Lung (tissue), 12 donors: Measurements from ENCODE around the gene KRTAP4-8. TPM values are rescaled to one million over a fixed set of nuclear protein-coding genes. Genes with fewer than 3 reads are reported as not detected.

Source experiments
- ATAC-seq: fragments of 200-7000 bp; cut with Tn5 transposase; one replicate; pipeline ENCODE4 v1.9.1; 2020; ENCODE audit warnings: moderate number of reproducible peaks; ENCODE audit not compliant: insufficient read depth, low FRiP score
- DNase-seq, 3 donors: peaks; one replicate each; pipeline ENCODE4 v3.0.0-alpha.2; 2013 to 2017
- H3K27ac ChIP-seq, 2 donors: one replicate each; pipeline ENCODE4 v1.5.1; 2013; ENCODE audit warnings: mild to moderate bottlenecking in 2 of 2, moderate library complexity in 2 of 2, control low read depth in 1 of 2, inconsistent platforms in 1 of 2, low read depth in 1 of 2, low read length in 1 of 2
- H3K27me3 ChIP-seq, 3 donors: one replicate each; pipeline ENCODE4 v1.5.1; 2013; ENCODE audit warnings: low read length in 2 of 3; ENCODE audit not compliant: control insufficient read depth in 3 of 3, insufficient read depth in 3 of 3
- H3K36me3 ChIP-seq, 4 donors: one replicate each; pipeline ENCODE4 v1.5.1; 2013; ENCODE audit warnings: low read length in 4 of 4, mild to moderate bottlenecking in 1 of 4, moderate library complexity in 1 of 4; ENCODE audit not compliant: control insufficient read depth in 4 of 4, insufficient read depth in 4 of 4
- H3K4me1 ChIP-seq, 5 donors: one replicate each; pipeline ENCODE4 v1.5.1; 2013; ENCODE audit warnings: low read length in 5 of 5, mild to moderate bottlenecking in 2 of 5, moderate library complexity in 1 of 5; ENCODE audit not compliant: control insufficient read depth in 5 of 5, insufficient read depth in 5 of 5
- H3K4me3 ChIP-seq: one replicate; pipeline ENCODE4 v1.5.1; 2013; ENCODE audit warnings: mild to moderate bottlenecking, control low read depth, moderate library complexity
- H3K9ac ChIP-seq, 2 donors: one replicate each; pipeline ENCODE4 v1.5.1; 2013; ENCODE audit warnings: low read length in 2 of 2, control low read depth in 1 of 2; ENCODE audit not compliant: insufficient read depth in 1 of 2
- H3K9me3 ChIP-seq, 4 donors: one replicate each; pipeline ENCODE4 v1.5.1; 2013; ENCODE audit warnings: low read length in 3 of 4, mild to moderate bottlenecking in 1 of 4, moderate library complexity in 1 of 4; ENCODE audit not compliant: control insufficient read depth in 4 of 4, insufficient read depth in 3 of 4
- CTCF ChIP-seq: IDR thresholded peaks from 2 replicates; pipeline ENCODE4 v1.5.1; 2012; ENCODE audit warnings: mild to moderate bottlenecking; ENCODE audit errors: control extremely low read depth, extremely low read depth
- WGBS, 2 donors: extraction: QIAGEN DNeasy Blood & Tissue Kit; methylation state at CpG; one replicate each; pipeline ENCODE4 v1.1.7; 2013; 5-methylcytosine and 5-hydroxymethylcytosine counted together
- polyA plus RNA-seq, 2 donors: library from polyadenylated mRNA; stranded (reverse); fragments of 200-250 nt; gene quantifications; one replicate each; pipeline ENCODE4 v1.2.1, GENCODE V29; 2013
- total RNA-seq, 2 donors: library from RNA; depleted of rRNA in 1 of 2; stranded (reverse); fragments of >200 nt in 1 of 2; gene quantifications; one replicate each; pipeline ENCODE4 v1.2.1, GENCODE V29; 2014 to 2021
- donor health status: control.
- donor health status: control.
- donor health status: Bipolar disorder and iron deficiency.
- donor health status: healthy.
- donor health status: DM: yes; HTN: yes; CAD: no.

KRTAP4-8 gene
- total and polyA plus RNA-seq, 4 donors = not detected

- no peak for DNase-seq
- Histone ChIP-seq H3K27ac (no peak overlapping the region), H3K4me1 (no peaks in the 10 kb centered on the region), H3K36me3 (no peaks in the 10 kb centered on the region), H3K4me3 (no peak overlapping the region), H3K9me3 (no peaks in the 10 kb centered on the region), H3K27me3 (no peaks in the 10 kb centered on the region), H3K9ac (no peak overlapping the region)
- WGBS, 2 donors = 49 to 67% methylated on average over 4 of the region's 4 CpGs
- TF ChIP-seq CTCF = no peak
- no peak for ATAC-seq
Measured at GRCh38 chr17:41082626-41083025, 15.3 kb downstream of the KRTAP4-8 start.

- TF ChIP-seq CTCF = no peak
- Histone ChIP-seq H3K36me3 (no peaks in the 10 kb centered on the region), H3K4me3 (no peak overlapping the region), H3K27ac (no peak overlapping the region), H3K9ac (no peak overlapping the region), H3K4me1 (no peaks in the 10 kb centered on the region), H3K9me3 (peaks cover 0 to 2% (median 0%) of the 10 kb centered on the region in 4 donors), H3K27me3 (peaks cover 0 to 3% (median 0%) of the 10 kb centered on the region in 3 donors)
- no peak for DNase-seq
- no peak for ATAC-seq
Measured at GRCh38 chr17:41076788-41077187, 21.2 kb downstream of the KRTAP4-8 start.

GRCh38 chr17:41073676-41074075 lies 24.3 kb downstream of the KRTAP4-8 start:
- H3K27ac ChIP-seq = no peak overlapping the region
- H3K27me3 ChIP-seq = peaks cover 0 to 3% (median 0%) of the 10 kb centered on the region in 3 donors
- H3K36me3 ChIP-seq = no peaks in the 10 kb centered on the region
- H3K9me3 ChIP-seq = peaks cover 0 to 3% (median 0%) of the 10 kb centered on the region in 4 donors
- H3K4me1 ChIP-seq = no peaks in the 10 kb centered on the region
- ATAC-seq (no peak), DNase-seq (no peak)
- no peak overlapping the region for H3K4me3 ChIP-seq
- H3K9ac ChIP-seq = no peak overlapping the region
- WGBS, 2 donors = 91 to 93% methylated on average over 2 of the region's 2 CpGs
- TF ChIP-seq CTCF = no peak
